OCI-LY3 (cell line): ENCODE measurements around the gene TGDS.
"Not testable (repeated sequence)": the region's sequence is repeated elsewhere in the genome, so short reads cannot be mapped to it uniquely, and the experiment has no call there.

Experiments used
- H2AFZ ChIP-seq: fragments of 200-600, 300-600 bp; shearing (Covaris generic); 2 replicates; pipeline ENCODE4 v1.6.0; 2014; ENCODE audit warnings: antibody characterized with exemption, low read depth, low read length
- H3K27ac ChIP-seq: fragments of 200-600, 300-600 bp; sonication (generic); 2 replicates; pipeline ENCODE4 v1.5.1; 2014; ENCODE audit warnings: mild to moderate bottlenecking, low read length, moderate library complexity, mixed read lengths
- H3K27me3 ChIP-seq: fragments of 200-600, 300-600 bp; sonication (generic); 2 replicates; pipeline ENCODE4 v1.6.1; 2014; ENCODE audit warnings: low read depth, low read length, mixed read lengths
- H3K36me3 ChIP-seq: fragments of 200-600, 300-600 bp; sonication (generic); replicated peaks from 2 replicates; pipeline ENCODE3; 2014; ENCODE audit warnings: low read depth, low read length, mixed read lengths
- H3K4me1 ChIP-seq: fragments of 300-600, 200-600 bp; sonication (generic); 2 replicates; pipeline ENCODE4 v1.6.1; 2014; ENCODE audit warnings: low read length, mixed read lengths
- H3K4me2 ChIP-seq: fragments of 200-600, 300-600 bp; sonication (generic); 2 replicates; pipeline ENCODE4 v1.6.1; 2014; ENCODE audit warnings: low read length, mixed read lengths
- H3K4me3 ChIP-seq: fragments of 300-600, 200-600 bp; sonication (generic); 2 replicates; pipeline ENCODE4 v1.5.1; 2014; ENCODE audit warnings: antibody characterized with exemption, mild to moderate bottlenecking, low read length, moderate library complexity
- H3K79me2 ChIP-seq: fragments of 300-600, 200-600 bp; shearing (Covaris generic); 2 replicates; pipeline ENCODE4 v1.6.1; 2014; ENCODE audit warnings: mild to moderate bottlenecking, low read length, mixed read lengths
- H3K9ac ChIP-seq: fragments of 300-600, 200-600 bp; shearing (Covaris generic); 2 replicates; pipeline ENCODE4 v1.6.0; 2014; ENCODE audit warnings: mild to moderate bottlenecking, low read length, moderate library complexity
- H3K9me3 ChIP-seq: fragments of 200-600, 300-600 bp; shearing (Covaris generic); 2 replicates; pipeline ENCODE4 v1.6.1; 2014; ENCODE audit warnings: low read length, mixed read lengths; ENCODE audit not compliant: insufficient read depth
- H4K20me1 ChIP-seq: fragments of 200-600, 300-600 bp; sonication (generic); 2 replicates; pipeline ENCODE4 v1.6.1; 2016; ENCODE audit warnings: low read length, mixed read lengths; ENCODE audit not compliant: insufficient read depth
- CTCF ChIP-seq: fragments of 200-600, 300-600 bp; sonication (generic); IDR thresholded peaks from 2 replicates; pipeline ENCODE4 v1.5.1; 2014; ENCODE audit warnings: antibody characterized with exemption, low read length, low read depth
- EZH2phosphoT487 ChIP-seq: fragments of 200-600 bp; shearing (Covaris generic); IDR thresholded peaks from 2 replicates; pipeline ENCODE4 v1.6.1; 2018; ENCODE audit warnings: antibody characterized with exemption, mixed run types, low read depth

TGDS gene

GRCh38 chr13:94595950-94596574 lies at the start of gene TGDS:
TGDS (minus strand) TSS chr13:94596152; CDS start chr13:94596136, 16 bp downstream.
- H2AFZ ChIP-seq: peak within 1 kb of the TSS; percentile 87
- H4K20me1 ChIP-seq: peaks cover 14% of the 10 kb centered on the region
- H3K27ac ChIP-seq: peak within 1 kb of the TSS; percentile 70
- no peaks in the 10 kb centered on the region for H3K27me3 ChIP-seq
- H3K4me3 ChIP-seq: peak within 1 kb of the TSS; percentile 89
- peak within 1 kb of the TSS; percentile 96 for H3K9ac ChIP-seq
- H3K4me1 ChIP-seq: peaks cover 15% of the 10 kb centered on the region
- peaks cover 42% of the 10 kb centered on the region for H3K79me2 ChIP-seq
- peaks cover 27% of the 10 kb centered on the region for H3K36me3 ChIP-seq
- H3K4me2 ChIP-seq: peak within 1 kb of the TSS; percentile 99
- no peak for TF ChIP-seq CTCF
- no peaks in the 10 kb centered on the region for H3K9me3 ChIP-seq

- Histone ChIP-seq H4K20me1 (no peaks in the 10 kb centered on the region), H3K4me1 (peaks cover 1% of the 10 kb centered on the region; the same call in 1 of the 2 replicates), H3K27me3 (0 out of 2 replicates have a peak, but pooled peaks cover 3% of the 10 kb centered on the region), H3K4me3 (no peak overlapping the region), H3K27ac (no peak overlapping the region), H3K79me2 (no peaks in the 10 kb centered on the region), H2AFZ (no peak overlapping the region), H3K9ac (no peak overlapping the region), H3K4me2 (no peak overlapping the region), H3K36me3 (no peaks in the 10 kb centered on the region), H3K9me3 (no peaks in the 10 kb centered on the region)
- TF ChIP-seq CTCF: no peak
- no peak for TF ChIP-seq EZH2phosphoT487
These were observed 45.5 kb upstream of the TGDS start for GRCh38 chr13:94641409-94641941.

- Histone ChIP-seq H4K20me1 (no peaks in the 10 kb centered on the region), H3K79me2 (no peaks in the 10 kb centered on the region), H3K36me3 (no peaks in the 10 kb centered on the region), H3K9ac (no peak overlapping the region), H3K9me3 (no peaks in the 10 kb centered on the region), H3K4me2 (no peak overlapping the region), H3K4me1 (peaks cover 6% of the 10 kb centered on the region; the same call in 1 of the 2 replicates), H3K27me3 (0 out of 2 replicates have a peak, but pooled peaks cover under 1% of the 10 kb centered on the region), H3K27ac (no peak overlapping the region), H2AFZ (no peak overlapping the region), H3K4me3 (no peak overlapping the region)
- no peak for TF ChIP-seq EZH2phosphoT487
- no peak for TF ChIP-seq CTCF
These were observed 44.8 kb upstream of the TGDS start for GRCh38 chr13:94640721-94641120.

- not testable (repeated sequence) for H3K4me1 ChIP-seq, H3K27ac ChIP-seq, H3K4me2 ChIP-seq, H3K27me3 ChIP-seq, H3K9ac ChIP-seq, H2AFZ ChIP-seq, H3K36me3 ChIP-seq, H3K79me2 ChIP-seq, H3K9me3 ChIP-seq, H4K20me1 ChIP-seq, H3K4me3 ChIP-seq
These were observed 41.7 kb upstream of the TGDS start for GRCh38 chr13:94637677-94638076.
